HepG2 (cell line): ENCODE measurements around the gene RCC1. TPM values are rescaled to one million over a fixed set of nuclear protein-coding genes. Genes with fewer than 3 reads are reported as not detected.
"Not testable (repeated sequence)": the region's sequence is repeated elsewhere in the genome, so short reads cannot be mapped to it uniquely, and the experiment has no call there.

Source experiments
- ATAC-seq: fragments of 200-7000 bp; cut with Tn5 transposase; 3 replicates; pipeline ENCODE4 v1.9.1; 2020; ENCODE audit warnings: mild to moderate bottlenecking, moderate library complexity
- BruUV-seq: library from RNA; stranded (reverse); fragments of 400-500 nt; replicated peaks from 2 replicates; lab custom pipeline; 2021; lab: Mats Ljungman, UMichigan
- CTCF ChIA-PET: fragments of 300-600 bp; formaldehyde crosslinking; extraction: SDS; loops from one replicate; lab custom pipeline; 2021; ENCODE audit warnings: low total read pairs, inconsistent platforms, low intra/inter-chr PET ratio; lab: Yijun Ruan, JAX
- POLR2A ChIA-PET: fragments of 350-600 bp; sonication (Branson Sonifier 250); formaldehyde crosslinking; loops from one replicate; lab custom pipeline; 2020; ENCODE audit warnings: antibody characterized with exemption, inconsistent platforms; lab: Yijun Ruan, JAX
- DNase-seq: peaks from one replicate; pipeline ENCODE4 v3.0.0-alpha.2; 2015; ENCODE audit warnings: low spot score
- FAIRE-seq: peaks from 3 replicates; lab custom pipeline; 2011; peaks lifted over from hg19 to GRCh38; lab: Jason Lieb, UNC
- H2AFZ ChIP-seq: one replicate; pipeline ENCODE4 v1.6.1; 2011; ENCODE audit warnings: low read length, inconsistent platforms
- H3K27ac ChIP-seq: fragments of 300-600 bp; 3 replicates; pipeline ENCODE4 v1.8.0; 2011; ENCODE audit warnings: mixed run types, mild to moderate bottlenecking, mixed read lengths, low read length, inconsistent platforms; ENCODE audit not compliant: insufficient read depth; ENCODE audit errors: extremely low read length
- H3K27me3 ChIP-seq, 2 experiments: fragments of 200-600 bp in 1 of 2; 2 replicates in 1 of 2; 3 replicates in 1 of 2; pipeline versions ENCODE4 v1.6.0 to v1.8.0; 2011; ENCODE audit warnings: low read length in 2 of 2, mild to moderate bottlenecking in 2 of 2, moderate library complexity in 2 of 2, inconsistent platforms in 1 of 2; ENCODE audit not compliant: insufficient read depth in 2 of 2, control insufficient read depth in 1 of 2
- H3K36me3 ChIP-seq, 2 experiments: fragments of 200-600 bp in 1 of 2; replicated peaks in 1 of 2; 2 replicates in 1 of 2; 3 replicates in 1 of 2; pipeline versions ENCODE4 v1.5.1 to v1.8.0; 2011; ENCODE audit warnings: low read length in 2 of 2, inconsistent platforms in 1 of 2; ENCODE audit not compliant: insufficient read depth in 2 of 2, control insufficient read depth in 1 of 2
- H3K4me1 ChIP-seq: 2 replicates; pipeline ENCODE4 v1.5.1; 2012; ENCODE audit warnings: low read length, inconsistent platforms; ENCODE audit not compliant: insufficient read depth
- H3K4me2 ChIP-seq: 2 replicates; pipeline ENCODE4 v1.6.0; 2011; ENCODE audit warnings: low read depth, low read length, inconsistent platforms
- H3K4me3 ChIP-seq, 3 experiments: fragments of 200-600 bp in 1 of 3; sonication (generic), shearing (Covaris generic) in 1 of 3; replicated peaks in 1 of 3; 2 replicates each; pipeline ENCODE4 v1.5.1; 2011 to 2016; ENCODE audit warnings: low read length in 3 of 3, inconsistent platforms in 2 of 3, low read depth in 2 of 3, mild to moderate bottlenecking in 2 of 3, control low read depth in 1 of 3, mixed read lengths in 1 of 3; ENCODE audit not compliant: insufficient read depth in 1 of 3
- H3K79me2 ChIP-seq: one replicate; pipeline ENCODE4 v1.6.1; 2011; ENCODE audit warnings: low read length, inconsistent platforms; ENCODE audit not compliant: insufficient read depth
- H3K9ac ChIP-seq: 2 replicates; pipeline ENCODE4 v1.6.0; 2011; ENCODE audit warnings: mild to moderate bottlenecking, low read depth, low read length, inconsistent platforms; ENCODE audit not compliant: insufficient read depth
- H3K9me3 ChIP-seq: 2 replicates; pipeline ENCODE4 v1.5.1; 2012; ENCODE audit warnings: mild to moderate bottlenecking, low read length
- H4K20me1 ChIP-seq: 2 replicates; pipeline ENCODE4 v1.6.0; 2011; ENCODE audit warnings: inconsistent platforms, mild to moderate bottlenecking, low read length, moderate library complexity; ENCODE audit not compliant: insufficient read depth
- CTCF ChIP-seq: sonication (generic); formaldehyde crosslinking; IDR thresholded peaks from 2 replicates; pipeline ENCODE4 v1.5.0; 2020; ENCODE audit warnings: mild to moderate bottlenecking, missing genetic modification reagents, moderate library complexity
- ELF3 ChIP-seq: IDR thresholded peaks from 2 replicates; pipeline ENCODE4 v1.6.1; 2016; ENCODE audit warnings: missing genetic modification reagents, missing compliant biosample characterization
- FOXA3 ChIP-seq: IDR thresholded peaks from 2 replicates; pipeline ENCODE4 v1.6.1; 2016; ENCODE audit warnings: missing genetic modification reagents, missing compliant biosample characterization
- JDP2 ChIP-seq: sonication (generic); formaldehyde crosslinking; IDR thresholded peaks from 2 replicates; pipeline ENCODE4 v1.8.1; 2022; ENCODE audit warnings: missing genetic modification reagents, borderline replicate concordance
- MXD1 ChIP-seq: sonication (generic); formaldehyde crosslinking; IDR thresholded peaks from 2 replicates; pipeline ENCODE4 v1.4.0; 2020; ENCODE audit warnings: mild to moderate bottlenecking, missing genetic modification reagents
- NFRKB ChIP-seq: fragments of 450-650 bp; IDR thresholded peaks from 2 replicates; pipeline ENCODE4 v1.6.1; 2017
- POLR2AphosphoS5 ChIP-seq: IDR thresholded peaks from 2 replicates; pipeline ENCODE4 v1.6.1; 2012; ENCODE audit warnings: low read depth, low read length
- RBM22 ChIP-seq: fragments of 200-400 bp; formaldehyde crosslinking; optimal IDR thresholded peaks from 2 replicates; pipeline ENCODE3; 2017; ENCODE audit warnings: mild to moderate bottlenecking, low read length, moderate library complexity
- TFE3 ChIP-seq: IDR thresholded peaks from 2 replicates; pipeline ENCODE4 v1.6.1; 2016
- ZBTB4 ChIP-seq: sonication (generic); formaldehyde crosslinking; IDR thresholded peaks from 2 replicates; pipeline ENCODE4 v1.4.0; 2020; ENCODE audit warnings: missing genetic modification reagents, mild to moderate bottlenecking, borderline replicate concordance
- ZNF678 ChIP-seq: sonication (generic); formaldehyde crosslinking; IDR thresholded peaks from 2 replicates; pipeline ENCODE4 v1.4.0; 2020; ENCODE audit warnings: mild to moderate bottlenecking, missing genetic modification reagents
- WGBS: methylation state at CpG from one replicate; pipeline ENCODE4 v1.1.6; 2017; ENCODE audit warnings: low lambda C conversion rate; 5-methylcytosine and 5-hydroxymethylcytosine counted together
- in situ Hi-C: cut with HindIII; loops from 2 replicates; pipeline ENCODE4 v1.10.0; 2017; ENCODE audit warnings: low pct_unique_long_range_greater_than_20kb; ENCODE audit not compliant: extremely low pct_ligation_motif_present
- intact Hi-C: fragments of 100-400 bp; cut with micrococcal nuclease; formaldehyde crosslinking; loops from one replicate; pipeline ENCODE4 v1.10.0; 2022; ENCODE audit not compliant: unreplicated experiment
- polyA plus RNA-seq, 8 experiments: library from polyadenylated mRNA; depleted of rRNA in 3 of 8; stranded (reverse) in 7 of 8; unstranded in 1 of 8; fragments of >200 nt; fragmentation: Illumina TruSeq in 4 of 8; extraction: Trizol in 4 of 8; gene quantifications; 2 replicates each; pipeline versions ENCODE4 v1.2.1 to v1.2.3, GENCODE V29; 2011 to 2016; ENCODE audit warnings: low read depth in 4 of 8, missing spikeins in 1 of 8, mixed read lengths in 1 of 8; ENCODE audit not compliant: insufficient read depth in 1 of 8
- total RNA-seq, 5 experiments: library from RNA; depleted of rRNA; stranded (reverse); fragments of >200 nt; fragmentation: Illumina TruSeq; extraction: Trizol; gene quantifications; 2 replicates each; pipeline ENCODE4 v1.2.3, GENCODE V29; 2016; ENCODE audit warnings: low read depth in 1 of 5

The RCC1 gene
- total and polyA plus RNA-seq, 2 of the 13 experiments (the other 11 are each of a cell fraction or from before 2014, with no cell fraction given), result 47.2 to 80.8 TPM

DNA sequence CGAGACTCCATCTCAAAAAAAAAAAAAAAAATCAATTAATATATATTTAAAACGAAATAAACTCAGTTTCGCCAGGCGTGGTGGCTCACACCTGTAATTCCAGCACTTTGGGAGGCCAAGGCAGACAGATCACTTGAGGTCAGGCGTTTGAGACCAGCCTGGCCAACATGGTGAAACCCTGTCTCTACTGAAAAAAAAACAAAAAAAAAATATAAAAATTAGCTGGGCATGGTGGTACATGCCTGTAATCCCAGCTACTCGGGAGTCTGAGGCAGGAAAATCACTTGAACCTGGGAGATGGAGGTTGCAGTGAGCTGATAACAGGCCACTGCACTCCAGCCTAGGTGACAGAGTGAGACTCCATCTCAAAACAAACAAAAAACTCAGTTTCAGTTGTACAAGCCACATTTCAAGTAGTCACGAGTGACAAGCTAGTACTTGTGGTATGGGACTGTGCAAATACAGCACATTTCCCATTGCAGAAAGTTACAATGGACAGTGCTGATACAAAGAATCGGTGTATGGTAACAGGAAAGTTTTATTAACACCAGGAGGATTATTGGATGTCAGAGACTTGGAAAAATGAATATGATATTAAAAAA lies 35.7 kb downstream of the RCC1 start:
- FAIRE-seq (peak; percentile 55), DNase-seq (peak; percentile 56)
- H3K9me3 ChIP-seq, intact Hi-C loops, H3K9ac ChIP-seq, in situ Hi-C loops, H3K4me3 ChIP-seq, H3K79me2 ChIP-seq, H2AFZ ChIP-seq, CTCF ChIA-PET, BruUV-seq: not testable (repeated sequence)
- Histone ChIP-seq H3K27ac (peak overlapping the region; percentile 18), H3K4me1 (peaks cover 17% of the 10 kb centered on the region; the same call in 1 of the 2 replicates), H3K36me3 (peaks cover 10 to 21% of the 10 kb centered on the region in 2 experiments; a peak in 4 of 5 replicates)
- POLR2A ChIA-PET, result interaction anchor here (1.0 to 1.5 kb wide), 5 partner anchors 10 to 41 kb away, joined by 3 to 5 read pairs (median 3); partner anchors contain the start of gene TRNAU1AP
- 65% methylated on average over 8 of the region's 8 CpGs for WGBS
- TF ChIP-seq RBM22 (peak; percentile 42), TFE3 (peak; percentile 70; the same call in 1 of the 2 replicates), POLR2AphosphoS5 (peak; percentile 51; the same call in 1 of the 2 replicates)
- TF ChIP-seq, all 625 proteins: peak for 3; not testable (repeated sequence) for 622
- not testable (repeated sequence) for H3K4me2 ChIP-seq, H4K20me1 ChIP-seq, H3K27me3 ChIP-seq
- peak; percentile 13; the same call in 1 of the 3 replicates for ATAC-seq

DNA sequence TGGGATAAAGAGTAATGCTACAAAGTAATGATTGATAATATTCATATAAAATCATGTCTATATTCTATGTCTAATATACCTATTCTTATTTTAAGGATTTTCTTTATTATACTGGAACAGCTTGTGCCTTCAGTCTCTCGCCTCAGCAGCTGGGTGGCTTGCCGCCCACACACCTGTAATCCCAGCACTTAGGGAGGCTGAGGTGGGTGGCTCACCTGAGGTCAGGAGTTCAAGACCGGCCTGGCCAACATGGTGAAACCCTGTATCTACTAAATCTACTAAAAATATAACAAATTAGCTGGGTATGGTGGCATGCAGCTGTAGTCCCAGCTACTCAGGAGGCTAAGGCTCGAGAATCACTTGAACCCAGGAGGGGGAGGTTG lies 39.4 kb downstream of the RCC1 start:
- ATAC-seq, result no peak
- intact Hi-C loops, result no loop called here
- TF ChIP-seq NFRKB (no peak), ZNF678 (CRISPR knock-in tag) (no peak), ZBTB4 (no peak), FOXA3 (CRISPR knock-in tag) (no peak), MXD1 (CRISPR knock-in tag) (no peak), ELF3 (CRISPR knock-in tag) (no peak), JDP2 (no peak), CTCF (CRISPR knock-in tag) (no peak)

More for the DNA sequence above, 39.4 kb downstream of the RCC1 start:
- WGBS, result 62% methylated on average over 4 of the region's 4 CpGs
- H3K36me3 ChIP-seq, result no peaks in the 10 kb centered on the region
- DNase-seq (no peak), FAIRE-seq (no peak)
- H3K4me2 ChIP-seq, result peak overlapping the region; percentile 72
- H3K9ac ChIP-seq, result no peak overlapping the region
- H4K20me1 ChIP-seq, result no peaks in the 10 kb centered on the region
- POLR2A ChIA-PET, result interaction anchor here (1.1 kb wide), 2 partner anchors 36 to 37 kb away, joined by 3 read pairs; no protein-coding TSS in a partner anchor
- in situ Hi-C loops, result no loop called here
- no peak overlapping the region for H3K4me3 ChIP-seq
- no peaks in the 10 kb centered on the region for H3K79me2 ChIP-seq
- H3K27ac ChIP-seq, result no peak overlapping the region
- no peaks in the 10 kb centered on the region for H3K9me3 ChIP-seq
- H2AFZ ChIP-seq, result no peak overlapping the region
- BruUV-seq, result no TSS peak
- peaks cover 17% of the 10 kb centered on the region; the same call in 1 of the 2 replicates for H3K4me1 ChIP-seq
- CTCF ChIA-PET, result no interaction called here
- no peaks in the 10 kb centered on the region for H3K27me3 ChIP-seq
